ENCODE measurements around the gene RBM26. TPM values are rescaled to one million over a fixed set of nuclear protein-coding genes. Genes with fewer than 3 reads are reported as not detected.

Gene RBM26
- total RNA-seq, 3 donors from 2014 or later (not counting 1 experiment from before 2014, with no cell fraction given) = 59.3 to 70.3 (median 66.5) TPM

GRCh38 chr13:79338343-79338742, 67.7 kb downstream of the RBM26 start:
- Histone ChIP-seq H3K36me3 (ENCODE audit: control insufficient read depth, insufficient read depth, low read length) (peaks cover 99% of the 10 kb centered on the region), H3K27ac (ENCODE audit: low read length) (no peak overlapping the region), H3K4me1 (ENCODE audit: control insufficient read depth, insufficient read depth, low read length) (no peaks in the 10 kb centered on the region), H3K27me3 (ENCODE audit: control insufficient read depth, insufficient read depth, low read length) (no peaks in the 10 kb centered on the region), H3K9me3 (ENCODE audit: control insufficient read depth, insufficient read depth, low read length) (no peaks in the 10 kb centered on the region), H3K4me3 (ENCODE audit: low read length) (no peak overlapping the region)
- DNase-seq (no peak), ATAC-seq (no peak)
- H3K9me3 Mint-ChIP-seq = no peaks in the 10 kb centered on the region
- H3K36me3 Mint-ChIP-seq = peaks cover 44% of the 10 kb centered on the region
- WGBS (ENCODE audit: insufficient coverage) = 71% methylated on average over 2 of the region's 3 CpGs
- H3K27me3 Mint-ChIP-seq (ENCODE audit: low read depth in 2 of 2) = no peaks in the 10 kb centered on the region
- no peak overlapping the region for H3K4me3 Mint-ChIP-seq
- no peaks in the 10 kb centered on the region for H3K4me1 Mint-ChIP-seq
- H3K27ac Mint-ChIP-seq = no peak overlapping the region
- intact Hi-C loops (cut with micrococcal nuclease) = no loop called here
- no peak for TF ChIP-seq CTCF (IDR thresholded peaks at IDR 0.05)

GRCh38 chr13:79336966-79337365, 69.1 kb downstream of the RBM26 start:
- H3K4me1 Mint-ChIP-seq = no peaks in the 10 kb centered on the region
- H3K36me3 Mint-ChIP-seq = peaks cover 44% of the 10 kb centered on the region
- WGBS (ENCODE audit: insufficient coverage) = 92% methylated on average over 11 of the region's 12 CpGs
- no peaks in the 10 kb centered on the region for H3K27me3 Mint-ChIP-seq (ENCODE audit: low read depth in 2 of 2)
- intact Hi-C loops (cut with micrococcal nuclease) = no loop called here
- H3K27ac ChIP-seq (ENCODE audit: low read length) = no peak overlapping the region
- no peaks in the 10 kb centered on the region for H3K4me1 ChIP-seq (ENCODE audit: control insufficient read depth, insufficient read depth, low read length)
- no peaks in the 10 kb centered on the region for H3K9me3 ChIP-seq (ENCODE audit: control insufficient read depth, insufficient read depth, low read length)
- no peaks in the 10 kb centered on the region for H3K9me3 Mint-ChIP-seq
- H3K36me3 ChIP-seq (ENCODE audit: control insufficient read depth, insufficient read depth, low read length) = peaks cover 94% of the 10 kb centered on the region
- no peak overlapping the region for H3K27ac Mint-ChIP-seq
- H3K4me3 Mint-ChIP-seq = no peak overlapping the region
- DNase-seq (no peak), ATAC-seq (peak in 1 of 3 donors; percentile 78)
- no peak for TF ChIP-seq CTCF (IDR thresholded peaks at IDR 0.05)
- H3K27me3 ChIP-seq (ENCODE audit: control insufficient read depth, insufficient read depth, low read length) = no peaks in the 10 kb centered on the region
- no peak overlapping the region for H3K4me3 ChIP-seq (ENCODE audit: low read length)

- Mint-ChIP-seq H3K4me1 (peaks cover 0 to 5% of the 10 kb centered on the region in 2 donors), H3K9me3 (no peaks in the 10 kb centered on the region), H3K27ac (no peak overlapping the region), H3K4me3 (no peak overlapping the region), H3K36me3 (peaks cover 11% of the 10 kb centered on the region), H3K27me3 (ENCODE audit: low read depth in 2 of 2) (no peaks in the 10 kb centered on the region)
- intact Hi-C loops (cut with micrococcal nuclease) = no loop called here
- no CpG with 5 or more reads among the region's 1 CpG for WGBS (ENCODE audit: insufficient coverage)
- ATAC-seq (no peak), DNase-seq (no peak)
- Histone ChIP-seq H3K36me3 (ENCODE audit: control insufficient read depth, insufficient read depth, low read length) (peaks cover 38% of the 10 kb centered on the region), H3K4me3 (ENCODE audit: low read length) (no peak overlapping the region), H3K9me3 (ENCODE audit: control insufficient read depth, insufficient read depth, low read length) (no peaks in the 10 kb centered on the region), H3K27me3 (ENCODE audit: control insufficient read depth, insufficient read depth, low read length) (no peaks in the 10 kb centered on the region), H3K27ac (ENCODE audit: low read length) (no peak overlapping the region), H3K4me1 (ENCODE audit: control insufficient read depth, insufficient read depth, low read length) (no peaks in the 10 kb centered on the region)
- TF ChIP-seq CTCF (IDR thresholded peaks at IDR 0.05) = no peak
Measured at GRCh38 chr13:79328510-79328909, 77.5 kb downstream of the RBM26 start.

- Histone ChIP-seq H3K27me3 (ENCODE audit: control insufficient read depth, insufficient read depth, low read length) (no peaks in the 10 kb centered on the region), H3K36me3 (ENCODE audit: control insufficient read depth, insufficient read depth, low read length) (peaks cover 51% of the 10 kb centered on the region), H3K4me1 (ENCODE audit: control insufficient read depth, insufficient read depth, low read length) (no peaks in the 10 kb centered on the region), H3K27ac (ENCODE audit: low read length) (no peak overlapping the region), H3K4me3 (ENCODE audit: low read length) (no peak overlapping the region), H3K9me3 (ENCODE audit: control insufficient read depth, insufficient read depth, low read length) (no peaks in the 10 kb centered on the region)
- DNase-seq (no peak), ATAC-seq (no peak)
- peaks cover 7% of the 10 kb centered on the region for H3K36me3 Mint-ChIP-seq
- no peaks in the 10 kb centered on the region for H3K27me3 Mint-ChIP-seq (ENCODE audit: low read depth in 2 of 2)
- no peak overlapping the region for H3K4me3 Mint-ChIP-seq
- TF ChIP-seq CTCF (IDR thresholded peaks at IDR 0.05) = no peak
- H3K4me1 Mint-ChIP-seq = no peaks in the 10 kb centered on the region
- no peak overlapping the region for H3K27ac Mint-ChIP-seq
- H3K9me3 Mint-ChIP-seq = no peaks in the 10 kb centered on the region
- WGBS (ENCODE audit: insufficient coverage) = no CpG with 5 or more reads among the region's 1 CpG
- intact Hi-C loops (cut with micrococcal nuclease) = no loop called here
Measured at GRCh38 chr13:79320433-79320832, 85.6 kb downstream of the RBM26 start.

All from natural killer cell (primary cell).